GM10266 (cell line): Measurements from ENCODE around the gene TGFBR2.

Experiments used
- DNase-seq: peaks from one replicate; pipeline ENCODE4 v3.0.0; 2012; ENCODE audit errors: extremely low spot score
- CTCF ChIP-seq: IDR thresholded peaks from 2 replicates; pipeline ENCODE4 v1.5.1; 2012; ENCODE audit warnings: mild to moderate bottlenecking, low read depth; ENCODE audit not compliant: control insufficient read depth, insufficient read depth; ENCODE audit errors: missing control alignments

The TGFBR2 gene

GRCh38 chr3:30586806-30587486 lies 19.5 kb upstream of the TGFBR2 start:
- no peak for DNase-seq
- TF ChIP-seq CTCF, result no peak

- TF ChIP-seq CTCF, result no peak
Observed at GRCh38 chr3:30587904-30588303, 18.5 kb upstream of the TGFBR2 start.

GRCh38 chr3:30596152-30596551 lies 10.2 kb upstream of the TGFBR2 start:
- TF ChIP-seq CTCF, result no peak
- no peak for DNase-seq

More at GRCh38 chr3:30587904-30588303, 18.5 kb upstream of the TGFBR2 start:
- no peak for DNase-seq

- no peak for DNase-seq
- no peak for TF ChIP-seq CTCF
Observed at GRCh38 chr3:30597131-30597768, 9.2 kb upstream of the TGFBR2 start.

GRCh38 chr3:30597769-30598134 lies 8.6 kb upstream of the TGFBR2 start:
- no peak for DNase-seq
- no peak for TF ChIP-seq CTCF

GRCh38 chr3:30598668-30599545 lies 7.5 kb upstream of the TGFBR2 start:
- no peak for TF ChIP-seq CTCF
- no peak for DNase-seq
